ENCODE data around the gene TDRD3.

TDRD3 gene

DNA sequence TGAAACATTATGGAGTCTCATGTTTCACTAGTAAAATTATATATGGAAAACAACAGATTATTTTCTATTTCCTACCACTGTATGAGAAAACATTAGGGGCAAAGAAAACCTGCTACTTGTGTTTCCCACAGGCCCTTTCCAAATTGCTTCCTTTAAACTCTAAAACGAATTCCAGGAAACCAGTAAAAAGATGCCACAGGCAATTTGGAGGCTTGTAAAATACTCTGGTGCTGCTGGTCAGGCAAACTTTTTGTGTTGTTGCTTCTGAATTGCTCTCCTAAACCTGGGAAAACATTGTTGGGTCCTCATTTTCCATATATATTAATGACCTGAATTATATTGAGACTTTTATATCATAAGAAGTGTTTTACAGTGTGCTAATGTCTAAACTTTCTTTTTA is 141.5 kb downstream of the TDRD3 start:
- Histone ChIP-seq H3K9me3 (ENCODE audit: low read length) (no peaks in the 10 kb centered on the region), H3K36me3 (ENCODE audit: insufficient read depth, low read length) (peaks cover 6% of the 10 kb centered on the region), H3K27ac (ENCODE audit: low read depth, low read length) (no peak overlapping the region), H3K4me1 (ENCODE audit: insufficient read depth, low read length) (no peaks in the 10 kb centered on the region), H3K9ac (ENCODE audit: low read length) (no peak overlapping the region), H3K4me3 (ENCODE audit: low read depth in 1 of 2, low read length in 2 of 2) (no peak overlapping the region), H3K27me3 (ENCODE audit: control insufficient read depth in 1 of 2, insufficient read depth in 2 of 2, low read length in 2 of 2) (no peaks in the 10 kb centered on the region)

DNA sequence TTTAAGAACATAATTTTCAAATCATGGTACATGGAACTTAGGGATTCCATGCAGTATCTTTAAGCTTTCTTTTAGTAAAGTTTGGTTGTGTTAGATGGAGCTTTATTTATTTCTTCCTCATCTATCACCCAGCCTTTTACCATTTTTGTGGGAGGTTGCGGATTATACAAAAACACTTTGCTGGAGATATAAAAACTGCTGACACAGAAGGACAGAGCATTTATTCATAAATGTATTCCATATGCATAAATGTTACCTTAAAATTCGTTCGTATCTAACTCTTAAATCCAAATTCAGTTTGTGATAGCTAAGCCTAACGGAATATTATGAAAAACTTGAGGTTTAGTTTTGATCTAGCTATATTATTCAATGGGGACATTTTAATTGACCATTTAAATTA is 143.3 kb downstream of the TDRD3 start:
- Histone ChIP-seq H3K27me3 (ENCODE audit: control insufficient read depth in 1 of 2, insufficient read depth in 2 of 2, low read length in 2 of 2) (no peaks in the 10 kb centered on the region), H3K27ac (ENCODE audit: low read depth, low read length) (no peak overlapping the region), H3K4me1 (ENCODE audit: insufficient read depth, low read length) (no peaks in the 10 kb centered on the region), H3K9me3 (ENCODE audit: low read length) (no peaks in the 10 kb centered on the region), H3K4me3 (ENCODE audit: low read depth in 1 of 2, low read length in 2 of 2) (no peak overlapping the region), H3K36me3 (ENCODE audit: insufficient read depth, low read length) (peaks cover 5% of the 10 kb centered on the region), H3K9ac (ENCODE audit: low read length) (no peak overlapping the region)

DNA sequence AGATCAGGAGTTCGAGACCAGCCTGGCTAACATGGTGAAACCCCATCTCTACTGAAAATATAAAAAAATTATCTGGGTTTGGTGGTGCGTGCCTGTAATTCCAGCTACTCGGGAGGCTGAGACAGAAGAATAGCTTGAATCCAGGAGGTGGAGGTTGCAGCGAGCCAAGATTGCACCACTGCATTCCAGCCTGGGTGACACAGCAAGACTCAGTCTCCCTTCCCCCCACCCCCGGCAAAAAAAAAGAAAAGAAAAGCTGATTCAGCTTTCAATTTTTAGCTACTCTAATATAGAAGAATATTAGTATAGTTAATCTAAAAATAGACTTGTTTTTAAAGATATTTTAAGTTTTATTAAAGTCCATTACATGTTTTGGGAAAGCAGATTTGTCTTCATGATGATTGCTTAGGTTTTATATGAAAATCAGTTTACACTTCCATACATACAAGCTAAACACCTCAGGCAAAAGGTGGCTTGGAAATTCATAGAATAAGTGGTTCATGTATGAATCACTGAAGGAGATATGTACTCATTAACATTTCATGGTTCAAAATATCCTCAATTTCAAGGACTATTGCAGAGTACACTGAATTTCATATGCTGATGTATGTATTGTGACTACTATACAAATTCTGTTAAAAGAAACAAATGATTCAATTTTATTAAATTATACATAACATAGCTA is 165.2 kb downstream of the TDRD3 start:
- H3K36me3 ChIP-seq (ENCODE audit: insufficient read depth, low read length) = peaks cover under 1% of the 10 kb centered on the region
- H3K9me3 ChIP-seq (ENCODE audit: low read length) = no peaks in the 10 kb centered on the region
- H3K4me3 ChIP-seq (ENCODE audit: low read depth in 1 of 2, low read length in 2 of 2) = no peak overlapping the region
- H3K9ac ChIP-seq (ENCODE audit: low read length) = no peak overlapping the region
- H3K27me3 ChIP-seq (ENCODE audit: control insufficient read depth in 1 of 2, insufficient read depth in 2 of 2, low read length in 2 of 2) = no peaks in the 10 kb centered on the region
- H3K4me1 ChIP-seq (ENCODE audit: insufficient read depth, low read length) = no peaks in the 10 kb centered on the region
- no peak overlapping the region for H3K27ac ChIP-seq (ENCODE audit: low read depth, low read length)

DNA sequence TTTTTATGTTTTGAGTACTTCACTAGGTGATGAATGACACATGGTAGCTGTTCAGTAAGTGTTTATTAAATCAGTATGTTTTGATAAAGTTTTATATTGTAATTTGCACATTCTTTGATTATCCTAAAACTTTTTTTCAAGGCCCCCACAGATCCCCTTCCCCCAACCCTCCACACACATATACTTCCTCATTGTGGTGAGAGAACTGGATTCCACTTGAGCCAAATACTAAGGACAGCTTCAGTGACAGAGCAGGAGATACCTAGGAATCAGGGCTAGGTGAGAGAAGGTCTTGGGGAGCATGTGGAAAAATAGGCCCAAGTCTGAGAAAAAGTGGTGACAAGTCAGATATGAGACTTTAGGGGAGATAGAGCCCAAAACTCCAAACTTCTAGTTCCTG is 174.6 kb downstream of the TDRD3 start:
- H3K9me3 ChIP-seq (ENCODE audit: low read length) = no peaks in the 10 kb centered on the region
- H3K27me3 ChIP-seq (ENCODE audit: control insufficient read depth in 1 of 2, insufficient read depth in 2 of 2, low read length in 2 of 2) = no peaks in the 10 kb centered on the region
- no peak overlapping the region for H3K9ac ChIP-seq (ENCODE audit: low read length)
- H3K36me3 ChIP-seq (ENCODE audit: insufficient read depth, low read length) = peaks cover 13% of the 10 kb centered on the region
- H3K4me3 ChIP-seq (ENCODE audit: low read depth in 1 of 2, low read length in 2 of 2) = no peak overlapping the region
- H3K27ac ChIP-seq (ENCODE audit: low read depth, low read length) = no peak overlapping the region
- no peaks in the 10 kb centered on the region for H3K4me1 ChIP-seq (ENCODE audit: insufficient read depth, low read length)

DNA sequence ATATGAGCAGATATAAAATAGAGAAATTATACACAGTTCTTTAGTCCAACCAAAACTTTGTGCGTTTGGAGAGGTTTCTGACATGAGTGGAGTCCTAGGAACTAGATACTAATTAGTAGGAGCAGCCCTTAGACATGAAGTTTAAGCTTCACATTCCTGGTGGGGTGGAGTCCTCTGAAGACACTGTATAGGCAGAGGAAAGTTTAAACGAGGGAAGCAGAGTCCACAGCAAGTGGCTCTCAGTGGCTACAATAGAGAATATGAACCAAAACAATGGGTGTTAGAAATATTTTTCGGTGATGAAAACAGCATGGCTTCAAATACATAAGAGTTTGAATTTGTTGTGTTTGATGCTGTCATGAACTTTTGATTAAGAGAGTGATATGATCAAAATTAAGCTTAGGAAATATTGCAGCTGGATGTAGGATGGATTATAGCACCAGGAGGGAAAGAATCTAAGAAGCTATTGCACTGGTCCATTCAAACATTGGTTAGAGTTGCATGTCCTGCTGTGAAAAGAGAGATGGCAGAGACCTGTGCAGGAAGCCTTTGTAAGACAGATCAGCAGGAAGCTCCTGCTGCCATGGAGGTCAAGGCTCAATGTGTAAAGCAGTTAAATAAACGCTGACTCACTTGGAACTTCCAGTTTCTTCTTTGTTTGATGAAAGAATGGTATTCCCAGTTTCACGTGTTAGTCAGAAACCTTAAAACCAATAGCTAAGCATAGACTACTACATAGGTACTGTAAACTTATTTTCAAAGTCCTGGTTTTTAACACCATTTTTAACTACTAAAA is 175.2 kb downstream of the TDRD3 start:
- Histone ChIP-seq H3K36me3 (ENCODE audit: insufficient read depth, low read length) (peaks cover 13% of the 10 kb centered on the region), H3K4me1 (ENCODE audit: insufficient read depth, low read length) (no peaks in the 10 kb centered on the region), H3K9ac (ENCODE audit: low read length) (no peak overlapping the region), H3K27me3 (ENCODE audit: control insufficient read depth in 1 of 2, insufficient read depth in 2 of 2, low read length in 2 of 2) (no peaks in the 10 kb centered on the region), H3K9me3 (ENCODE audit: low read length) (no peaks in the 10 kb centered on the region), H3K4me3 (ENCODE audit: low read depth in 1 of 2, low read length in 2 of 2) (no peak overlapping the region), H3K27ac (ENCODE audit: low read depth, low read length) (no peak overlapping the region)

DNA sequence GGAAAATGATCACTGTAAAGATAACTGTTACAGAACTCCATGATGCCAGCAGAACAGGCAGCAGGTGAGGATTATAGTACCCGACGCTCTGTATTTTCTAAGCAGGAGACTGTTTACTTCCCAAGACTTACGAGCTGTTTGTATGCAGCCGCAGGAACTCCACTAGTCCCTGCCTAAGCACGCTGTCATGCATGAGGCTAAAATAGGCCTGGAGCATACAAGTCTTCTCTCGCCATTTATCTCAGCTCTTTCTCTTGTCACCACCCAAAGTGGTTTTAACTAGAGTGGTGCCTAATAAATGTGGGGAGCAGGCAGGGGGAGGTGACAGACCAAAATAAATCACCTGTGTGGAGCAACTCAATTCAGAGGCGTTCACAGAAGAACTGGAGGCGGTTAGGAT is 175.8 kb downstream of the TDRD3 start:
- Histone ChIP-seq H3K9ac (ENCODE audit: low read length) (no peak overlapping the region), H3K4me3 (ENCODE audit: low read depth in 1 of 2, low read length in 2 of 2) (no peak overlapping the region), H3K36me3 (ENCODE audit: insufficient read depth, low read length) (peaks cover 10% of the 10 kb centered on the region), H3K4me1 (ENCODE audit: insufficient read depth, low read length) (no peaks in the 10 kb centered on the region), H3K27ac (ENCODE audit: low read depth, low read length) (no peak overlapping the region), H3K27me3 (ENCODE audit: control insufficient read depth in 1 of 2, insufficient read depth in 2 of 2, low read length in 2 of 2) (no peaks in the 10 kb centered on the region), H3K9me3 (ENCODE audit: low read length) (no peaks in the 10 kb centered on the region)

DNA sequence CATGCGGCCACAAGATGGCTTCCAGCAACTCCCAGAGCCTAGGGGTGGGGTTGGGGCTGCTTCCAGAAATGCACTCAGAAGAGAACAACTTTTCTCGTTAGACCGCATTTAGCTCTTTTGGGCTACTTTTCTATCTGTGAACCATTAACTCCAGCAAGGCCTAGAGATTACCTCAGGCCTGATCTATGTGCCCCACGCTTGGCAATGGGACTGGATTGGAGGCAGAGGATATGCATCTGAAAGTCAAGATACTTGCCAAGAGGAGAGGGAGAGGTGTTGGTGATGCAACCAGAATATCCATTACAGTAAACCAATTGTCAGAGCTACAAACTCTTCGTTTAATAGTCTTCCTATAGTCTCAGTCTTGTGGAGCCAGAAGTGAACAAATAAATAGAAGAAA is 177.7 kb downstream of the TDRD3 start:
- Histone ChIP-seq H3K27ac (ENCODE audit: low read depth, low read length) (no peak overlapping the region), H3K4me1 (ENCODE audit: insufficient read depth, low read length) (no peaks in the 10 kb centered on the region), H3K9ac (ENCODE audit: low read length) (no peak overlapping the region), H3K36me3 (ENCODE audit: insufficient read depth, low read length) (no peaks in the 10 kb centered on the region), H3K9me3 (ENCODE audit: low read length) (no peaks in the 10 kb centered on the region), H3K4me3 (ENCODE audit: low read depth in 1 of 2, low read length in 2 of 2) (no peak overlapping the region), H3K27me3 (ENCODE audit: control insufficient read depth in 1 of 2, insufficient read depth in 2 of 2, low read length in 2 of 2) (no peaks in the 10 kb centered on the region)

DNA sequence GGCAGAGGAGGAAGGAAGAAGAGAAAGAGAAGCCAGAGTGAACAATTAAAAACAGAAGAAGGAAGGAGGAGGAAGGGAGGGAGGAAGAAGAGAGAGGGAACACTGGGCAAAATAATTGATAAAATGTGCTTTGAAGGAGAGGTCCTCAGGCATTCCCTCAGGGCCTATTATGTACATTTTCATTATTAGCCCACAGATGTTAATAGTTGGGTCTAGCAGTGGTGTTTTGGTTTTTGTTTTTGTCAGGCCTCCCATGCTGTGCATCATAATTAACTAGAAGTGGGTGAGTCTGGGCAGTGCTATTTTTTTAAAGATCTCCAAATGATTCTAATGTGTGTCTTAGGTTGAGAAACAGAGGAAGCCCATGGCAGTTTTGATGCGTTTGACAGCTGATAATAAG is 178.1 kb downstream of the TDRD3 start:
- no peak overlapping the region for H3K27ac ChIP-seq (ENCODE audit: low read depth, low read length)
- no peaks in the 10 kb centered on the region for H3K9me3 ChIP-seq (ENCODE audit: low read length)
- no peaks in the 10 kb centered on the region for H3K4me1 ChIP-seq (ENCODE audit: insufficient read depth, low read length)
- H3K4me3 ChIP-seq (ENCODE audit: low read depth in 1 of 2, low read length in 2 of 2) = no peak overlapping the region
- H3K9ac ChIP-seq (ENCODE audit: low read length) = no peak overlapping the region
- no peaks in the 10 kb centered on the region for H3K27me3 ChIP-seq (ENCODE audit: control insufficient read depth in 1 of 2, insufficient read depth in 2 of 2, low read length in 2 of 2)
- H3K36me3 ChIP-seq (ENCODE audit: insufficient read depth, low read length) = no peaks in the 10 kb centered on the region

DNA sequence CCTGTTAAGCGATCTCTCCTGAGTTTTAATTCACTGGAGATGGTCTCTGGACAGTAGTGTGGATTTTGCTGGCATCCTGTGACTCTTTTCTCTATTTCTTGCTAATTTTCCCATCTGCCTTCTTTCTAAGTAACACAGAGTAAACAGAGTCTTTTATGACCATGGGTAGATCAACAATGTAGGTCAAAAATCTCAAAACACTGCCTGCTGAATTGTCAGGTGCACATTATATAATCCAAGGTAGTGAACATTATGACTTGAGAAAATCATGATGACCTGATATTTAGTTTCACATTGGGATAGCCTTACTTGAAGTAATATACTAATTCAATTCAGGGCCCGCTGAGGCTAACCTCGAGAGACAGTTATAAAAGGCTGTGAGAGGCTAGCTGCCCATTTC is 180.7 kb downstream of the TDRD3 start:
- no peaks in the 10 kb centered on the region for H3K4me1 ChIP-seq (ENCODE audit: insufficient read depth, low read length)
- no peaks in the 10 kb centered on the region for H3K9me3 ChIP-seq (ENCODE audit: low read length)
- H3K36me3 ChIP-seq (ENCODE audit: insufficient read depth, low read length) = no peaks in the 10 kb centered on the region
- no peaks in the 10 kb centered on the region for H3K27me3 ChIP-seq (ENCODE audit: control insufficient read depth in 1 of 2, insufficient read depth in 2 of 2, low read length in 2 of 2)
- no peak overlapping the region for H3K4me3 ChIP-seq (ENCODE audit: low read depth in 1 of 2, low read length in 2 of 2)
- no peak overlapping the region for H3K27ac ChIP-seq (ENCODE audit: low read depth, low read length)
- no peak overlapping the region for H3K9ac ChIP-seq (ENCODE audit: low read length)

DNA sequence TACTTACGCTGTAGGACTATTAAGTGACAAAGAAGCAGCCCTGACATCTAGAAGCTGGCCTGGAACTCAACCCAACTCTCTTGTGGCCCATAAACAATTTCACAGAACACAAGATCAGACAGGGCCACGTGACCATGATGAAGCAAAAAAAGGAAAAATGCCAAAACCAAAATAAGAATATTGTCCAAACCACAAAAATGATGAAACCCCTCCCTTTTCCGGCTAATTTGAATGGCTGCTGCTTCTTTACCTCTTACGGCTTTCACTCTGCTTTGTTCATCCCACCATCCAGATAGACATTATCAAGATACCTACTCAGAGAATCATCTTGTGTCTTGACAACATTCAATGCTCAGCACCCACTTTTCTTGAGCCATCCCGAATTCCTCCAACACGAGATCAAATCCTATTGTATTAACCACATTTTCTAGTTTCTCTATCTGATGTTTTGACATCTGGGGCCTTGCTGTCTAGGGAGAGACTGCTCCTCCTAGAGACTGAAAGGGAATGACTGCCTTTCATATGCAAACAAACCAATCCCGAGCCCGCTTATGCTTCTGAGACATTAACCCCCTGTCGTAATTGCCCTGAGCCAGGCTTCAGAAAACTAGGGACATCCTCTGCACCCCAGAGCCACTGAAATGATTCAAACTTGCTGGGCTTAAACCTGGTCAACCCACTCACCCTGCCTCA is 186.3 kb downstream of the TDRD3 start:
- Histone ChIP-seq H3K9ac (ENCODE audit: low read length) (no peak overlapping the region), H3K27ac (ENCODE audit: low read depth, low read length) (no peak overlapping the region), H3K36me3 (ENCODE audit: insufficient read depth, low read length) (no peaks in the 10 kb centered on the region), H3K4me1 (ENCODE audit: insufficient read depth, low read length) (no peaks in the 10 kb centered on the region), H3K27me3 (ENCODE audit: control insufficient read depth in 1 of 2, insufficient read depth in 2 of 2, low read length in 2 of 2) (no peaks in the 10 kb centered on the region), H3K4me3 (ENCODE audit: low read depth in 1 of 2, low read length in 2 of 2) (no peak overlapping the region), H3K9me3 (ENCODE audit: low read length) (no peaks in the 10 kb centered on the region)

DNA sequence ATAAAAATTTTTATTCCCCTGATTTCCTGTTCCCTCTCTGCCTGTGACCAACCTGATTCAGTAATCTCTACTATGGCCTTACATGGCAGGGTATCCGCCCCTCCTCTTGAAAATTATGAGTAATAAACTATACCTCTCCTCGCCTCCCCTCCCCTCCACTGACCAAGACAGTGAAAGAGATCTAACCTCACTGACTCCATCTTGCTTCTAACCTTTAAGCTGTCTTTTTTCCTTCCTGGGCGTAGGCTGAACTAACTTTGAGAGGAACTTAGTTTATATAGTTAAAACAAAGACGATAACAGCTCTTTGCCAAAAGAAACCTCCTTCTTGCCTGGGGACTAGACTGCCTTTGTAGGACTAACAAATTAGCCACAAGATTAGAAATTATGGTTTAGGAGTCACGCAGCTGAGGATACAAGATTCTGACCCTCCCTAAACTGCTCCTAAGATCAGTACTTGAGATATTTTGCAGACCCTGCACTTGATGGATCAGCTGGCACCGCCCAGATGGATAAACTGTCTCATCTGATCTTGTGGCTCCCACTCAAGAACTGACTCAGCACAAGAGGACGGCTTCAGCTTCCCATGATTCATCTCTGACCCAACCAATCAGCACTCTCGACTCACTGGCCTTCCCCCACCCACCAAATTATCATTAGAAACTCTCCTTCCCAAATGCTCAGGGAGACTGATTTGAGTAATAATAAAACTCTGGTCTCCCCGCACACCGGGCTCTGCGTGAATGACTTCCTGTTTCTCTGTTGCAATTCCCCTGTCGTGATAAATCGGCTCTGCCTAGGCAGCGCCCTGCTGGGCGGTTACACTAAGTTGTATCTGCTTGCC is 187.1 kb downstream of the TDRD3 start:
- Histone ChIP-seq H3K4me1 (ENCODE audit: insufficient read depth, low read length) (no peaks in the 10 kb centered on the region), H3K36me3 (ENCODE audit: insufficient read depth, low read length) (no peaks in the 10 kb centered on the region), H3K27ac (ENCODE audit: low read depth, low read length) (no peak overlapping the region), H3K9ac (ENCODE audit: low read length) (no peak overlapping the region), H3K27me3 (ENCODE audit: control insufficient read depth in 1 of 2, insufficient read depth in 2 of 2, low read length in 2 of 2) (no peaks in the 10 kb centered on the region), H3K4me3 (ENCODE audit: low read depth in 1 of 2, low read length in 2 of 2) (no peak overlapping the region), H3K9me3 (ENCODE audit: low read length) (no peaks in the 10 kb centered on the region)

Measured in muscle layer of colon (tissue), 2 donors.